GM19438 (cell line): ENCODE measurements around the gene SYNE3.
"Not testable (repeated sequence)": the region's sequence is repeated elsewhere in the genome, so short reads cannot be mapped to it uniquely, and the experiment has no call there.

Source experiments
- ATAC-seq: cut with Tn5 transposase; IDR thresholded peaks from one replicate; pipeline ENCODE4 v1.9.1; 2021; ENCODE audit warnings: low read depth; ENCODE audit not compliant: unreplicated experiment

Gene SYNE3

GRCh38 chr14:95524706-95525512 lies 8.5 kb upstream of the SYNE3 start:
- ATAC-seq: no peak

- ATAC-seq: no peak
Measured at GRCh38 chr14:95523815-95524448, 7.5 kb upstream of the SYNE3 start.

GRCh38 chr14:95523051-95523814 lies 6.8 kb upstream of the SYNE3 start:
- no peak for ATAC-seq

GRCh38 chr14:95522556-95522955 lies 6.1 kb upstream of the SYNE3 start:
- ATAC-seq: no peak

- no peak for ATAC-seq
Measured at GRCh38 chr14:95522116-95522515, 5.7 kb upstream of the SYNE3 start.

- no peak for ATAC-seq
Measured at GRCh38 chr14:95521001-95521400, 4.6 kb upstream of the SYNE3 start.

GRCh38 chr14:95520346-95520745 lies 3.9 kb upstream of the SYNE3 start:
- no peak for ATAC-seq

- ATAC-seq: no peak
Measured at GRCh38 chr14:95519699-95520098, 3.2 kb upstream of the SYNE3 start.

GRCh38 chr14:95518045-95518751 lies 1.7 kb upstream of the SYNE3 start:
- no peak for ATAC-seq

GRCh38 chr14:95515596-95516552 lies 576 bp downstream of the SYNE3 start:
- peak; percentile 81 for ATAC-seq

GRCh38 chr14:95515080-95515489 lies 1.4 kb downstream of the SYNE3 start:
- no peak for ATAC-seq

GRCh38 chr14:95514131-95515079 lies 2.0 kb downstream of the SYNE3 start:
- no peak for ATAC-seq

GRCh38 chr14:95513291-95513690 lies 3.2 kb downstream of the SYNE3 start:
- ATAC-seq: no peak

- ATAC-seq: no peak
Measured at GRCh38 chr14:95511687-95512086, 4.8 kb downstream of the SYNE3 start.

- ATAC-seq: no peak
Measured at GRCh38 chr14:95510804-95511203, 5.6 kb downstream of the SYNE3 start.

- ATAC-seq: not testable (repeated sequence)
Measured at GRCh38 chr14:95510344-95510743, 6.1 kb downstream of the SYNE3 start.

- no peak for ATAC-seq
Measured at GRCh38 chr14:95509495-95509894, 7.0 kb downstream of the SYNE3 start.

- no peak for ATAC-seq
Measured at GRCh38 chr14:95508377-95508776, 8.1 kb downstream of the SYNE3 start.

- ATAC-seq: no peak
Measured at GRCh38 chr14:95507701-95508103, 8.7 kb downstream of the SYNE3 start.
